GM21367 (cell line): ENCODE results near the gene ACSS1.

ENCODE experiments used
- ATAC-seq: cut with Tn5 transposase; IDR thresholded peaks from one replicate; pipeline ENCODE4 v1.9.1; 2021; ENCODE audit not compliant: unreplicated experiment

Gene ACSS1

DNA sequence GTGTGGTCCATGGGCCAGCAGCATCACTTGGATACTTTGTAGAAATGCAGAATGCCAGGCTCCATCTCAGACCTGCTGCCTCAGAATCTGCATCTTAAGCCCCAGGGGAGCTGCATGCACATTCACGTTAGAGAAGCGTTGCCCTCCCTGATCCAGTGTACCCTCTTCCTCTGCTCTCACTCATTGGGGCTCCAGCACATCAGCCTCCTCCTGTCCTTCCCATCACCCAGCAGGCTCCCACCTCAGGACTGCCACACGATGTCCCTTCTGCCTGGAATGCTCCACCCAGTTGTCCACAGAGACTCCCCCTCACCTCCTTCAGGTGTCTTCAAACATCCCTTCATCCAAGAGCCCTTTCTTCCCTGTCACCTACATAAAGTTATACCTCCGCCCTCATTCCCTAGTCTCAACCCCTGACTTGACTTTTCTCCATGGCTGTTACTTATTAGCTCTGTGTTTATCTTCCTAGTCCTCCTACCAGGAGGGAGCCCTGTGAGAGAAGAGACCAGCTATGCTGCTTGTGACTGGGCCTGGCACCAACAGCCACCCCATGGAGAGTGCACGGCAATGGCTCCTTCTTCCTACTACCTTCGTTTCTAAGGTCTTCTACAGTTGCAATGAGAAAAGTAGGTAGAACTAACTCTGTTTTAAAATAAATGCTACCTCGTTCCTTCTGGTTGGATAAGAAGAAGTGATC lies 3.3 kb upstream of the ACSS1 start:
- no peak for ATAC-seq

DNA sequence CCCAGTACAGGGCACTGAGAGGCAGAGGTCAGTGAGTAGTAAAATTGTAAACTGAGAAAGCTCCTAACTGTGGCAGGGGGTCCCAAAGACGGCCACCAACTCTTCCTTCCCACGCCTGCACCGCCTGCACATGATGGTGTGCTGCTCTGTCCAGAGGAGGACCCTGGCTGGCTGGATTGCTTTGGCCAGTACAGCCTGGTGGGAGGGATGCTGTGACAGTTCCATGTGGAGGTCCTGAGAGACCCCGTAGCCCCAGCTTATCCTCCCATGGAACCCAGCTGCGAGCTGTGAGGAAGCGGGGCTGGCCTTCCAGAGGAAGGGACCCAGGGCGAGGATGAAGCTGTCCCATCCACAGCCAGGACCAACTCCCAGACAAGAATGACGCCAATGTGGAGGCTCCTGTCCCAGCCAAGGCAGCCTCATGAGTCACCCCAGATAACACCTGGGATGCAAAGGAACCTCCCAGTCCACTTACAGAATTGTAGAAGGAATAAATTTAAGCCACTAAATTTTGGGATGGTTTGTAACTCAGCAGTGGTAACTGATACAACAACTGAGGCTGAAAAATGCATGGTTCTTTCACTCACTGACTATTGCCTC lies 2.0 kb upstream of the ACSS1 start:
- ATAC-seq, result no peak

DNA sequence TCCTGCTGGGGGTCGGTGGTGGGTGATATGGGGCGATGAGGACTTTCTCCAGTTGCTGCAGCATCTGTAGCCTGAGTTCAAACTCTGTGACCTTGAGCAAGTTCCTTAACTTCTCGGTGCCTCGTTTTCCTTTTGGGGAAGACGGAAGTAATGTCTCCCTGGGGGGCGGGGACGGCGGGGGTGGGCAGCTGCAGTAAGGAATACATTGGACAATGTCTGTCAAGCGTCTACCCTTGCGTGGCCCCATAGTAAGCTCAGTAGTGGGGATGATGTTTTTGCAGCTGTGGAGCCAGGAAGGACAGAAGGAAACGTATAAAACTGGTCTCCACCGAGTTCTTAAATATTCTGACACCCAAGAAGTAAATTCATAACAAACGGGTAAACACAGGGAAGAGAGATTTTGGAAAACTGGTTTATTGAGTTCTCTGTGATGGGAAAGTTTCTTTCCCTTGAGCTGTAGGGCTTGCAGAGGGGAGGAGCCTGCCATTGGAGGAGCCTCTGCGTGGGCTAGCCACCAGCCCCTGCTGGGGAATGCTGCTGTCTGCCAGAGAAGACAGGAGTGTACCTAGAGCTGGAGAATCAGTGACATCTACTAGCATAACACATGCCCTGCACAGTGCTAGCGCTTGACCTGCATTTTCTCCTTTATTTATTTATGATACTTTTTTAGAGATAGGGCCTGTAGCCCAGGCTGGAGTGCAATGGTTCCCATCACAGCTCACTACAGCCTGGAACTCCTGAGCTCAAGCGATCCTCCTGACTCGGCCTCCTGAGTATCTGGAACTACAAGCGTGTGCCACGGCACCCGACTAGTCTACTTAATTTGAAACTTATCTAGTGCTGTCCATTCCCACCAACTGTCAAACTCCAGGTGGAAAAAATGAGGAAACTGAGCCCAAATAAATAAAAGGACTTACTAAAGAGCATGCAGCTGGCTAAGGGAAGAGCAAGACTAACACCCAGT lies 1.2 kb upstream of the ACSS1 start:
- ATAC-seq, result no peak

DNA sequence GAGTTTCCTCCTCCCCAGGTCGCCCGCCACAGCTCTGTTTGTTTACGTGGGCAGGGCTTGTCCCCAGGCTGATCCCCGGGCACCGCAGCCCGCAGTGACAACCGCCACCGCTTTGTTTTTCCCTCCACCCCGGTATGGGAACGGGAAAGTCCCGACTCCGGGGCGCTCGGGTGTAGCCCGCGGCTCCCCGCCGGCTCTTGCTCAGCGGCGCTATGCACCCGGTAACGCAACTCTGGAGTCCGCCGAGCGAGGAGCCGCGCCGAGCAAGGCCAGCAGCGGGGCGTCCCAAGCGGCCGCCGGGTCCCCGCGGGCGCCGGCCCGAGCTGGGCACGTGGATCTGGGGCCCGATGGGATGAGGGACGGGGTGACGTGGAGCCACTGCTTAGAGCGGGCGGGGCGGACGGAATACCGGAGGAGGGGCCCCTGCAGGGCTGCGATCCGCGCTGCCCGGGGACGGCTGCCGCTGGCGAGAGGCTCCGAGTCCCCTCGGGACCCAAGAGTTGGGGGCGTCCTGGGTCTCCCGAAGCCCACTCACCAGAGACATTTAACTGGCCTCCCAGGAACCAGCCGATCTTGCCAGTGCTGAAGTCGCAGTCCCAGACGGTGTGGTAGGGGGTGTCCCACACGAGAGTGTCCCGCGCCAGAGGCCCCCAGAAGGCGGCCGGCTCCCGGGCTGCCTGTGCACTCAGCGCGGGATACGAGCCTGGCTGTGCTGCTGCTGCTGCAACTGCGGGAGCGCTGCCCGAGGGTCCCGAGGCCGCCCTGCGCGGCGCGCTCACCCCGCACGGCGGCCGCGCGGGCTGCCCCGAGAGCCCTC lies 497 bp downstream of the ACSS1 start:
- peak; percentile 30 for ATAC-seq

DNA sequence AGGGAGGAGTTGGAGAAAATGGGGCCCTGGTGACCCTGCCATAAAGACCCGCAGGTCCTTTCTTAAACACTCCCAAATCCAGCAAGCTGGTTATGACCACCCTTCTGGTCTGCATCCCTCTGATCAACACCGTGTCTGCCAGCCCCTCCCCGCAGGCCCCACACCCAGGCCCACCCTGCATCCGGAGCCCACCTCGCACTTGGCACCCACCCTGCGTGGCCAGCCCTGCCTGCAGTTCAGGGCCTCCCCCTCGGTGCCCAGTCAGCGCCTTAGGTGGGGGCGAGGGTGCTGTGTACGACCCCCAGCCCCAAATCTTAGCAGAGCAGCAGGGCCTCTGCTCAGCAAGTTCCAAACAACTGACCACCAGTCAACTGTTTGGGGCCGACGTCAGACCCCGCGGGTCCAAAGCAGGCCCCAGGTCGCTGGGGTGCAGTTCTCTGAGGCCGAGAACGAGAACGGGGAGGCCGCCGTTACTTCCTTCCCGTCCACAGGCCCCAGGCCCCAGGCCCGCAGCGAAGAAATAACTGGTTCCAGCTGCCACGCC lies 1.2 kb downstream of the ACSS1 start:
- no peak for ATAC-seq

DNA sequence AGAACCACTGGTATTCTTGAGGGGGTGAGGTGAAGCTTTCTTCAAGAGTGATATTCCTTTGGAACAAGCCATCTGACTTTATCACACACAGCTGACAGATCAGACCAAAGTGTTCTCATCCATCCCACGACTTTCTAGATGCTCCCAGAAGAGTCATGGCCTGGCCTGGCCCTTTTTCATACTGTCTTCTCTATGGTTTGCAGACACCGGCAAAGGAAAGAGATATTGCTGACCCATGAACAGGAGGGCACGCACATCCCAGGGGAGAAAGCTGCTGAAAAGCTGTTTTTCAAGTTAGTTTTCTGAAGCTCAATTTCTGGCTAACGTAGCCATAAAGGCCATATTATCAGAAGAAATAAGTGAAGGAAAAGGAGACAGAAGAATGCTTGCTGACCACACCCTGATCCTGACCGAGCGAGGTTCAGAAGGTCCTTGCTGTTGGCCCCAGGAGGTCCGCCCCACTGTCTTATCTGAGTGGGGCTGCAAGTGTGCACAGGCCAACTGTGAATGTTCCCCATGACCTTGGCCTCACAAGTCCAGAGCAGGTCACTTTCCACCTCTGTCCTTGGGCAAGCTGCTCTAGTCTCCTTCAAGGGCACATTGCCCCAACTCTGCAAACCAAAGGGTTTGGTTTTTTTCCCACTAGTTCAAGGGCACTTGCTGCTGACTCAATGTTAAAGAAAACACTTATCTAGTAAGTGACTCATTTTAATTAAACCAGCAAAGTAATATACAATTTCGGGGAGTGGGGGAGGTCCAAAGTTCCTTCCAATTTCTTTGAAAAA lies 2.0 kb downstream of the ACSS1 start:
- ATAC-seq, result no peak

DNA sequence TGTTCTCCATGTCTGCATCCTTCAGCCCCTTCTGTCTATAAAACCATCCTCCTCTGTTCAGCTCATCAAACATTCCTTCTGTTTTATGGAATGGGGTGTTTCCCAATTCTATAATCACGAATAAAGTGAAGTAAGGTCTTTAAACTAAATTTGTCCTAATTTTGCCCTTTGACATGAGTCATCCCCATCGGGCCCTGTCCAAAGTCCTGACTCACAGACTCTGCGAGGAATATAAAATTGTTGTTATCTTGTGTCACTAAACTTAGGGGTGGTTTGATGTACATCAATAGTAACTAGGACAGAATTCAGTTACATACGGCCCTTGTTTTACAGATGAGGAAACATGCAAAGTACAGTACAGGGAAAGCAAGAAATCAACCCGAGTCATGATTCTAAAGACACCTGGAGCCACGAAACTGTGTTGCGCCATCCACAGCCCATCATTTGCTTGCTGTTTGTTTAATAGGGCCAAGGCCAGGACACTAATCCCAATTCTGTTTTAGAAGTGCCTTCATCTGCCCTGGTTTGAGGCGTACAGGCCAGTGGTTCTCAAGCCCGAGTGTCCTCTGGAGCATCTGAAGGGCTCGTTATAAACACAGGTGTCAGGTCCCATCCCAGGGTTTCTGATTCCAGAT lies 2.8 kb downstream of the ACSS1 start:
- ATAC-seq, result no peak

DNA sequence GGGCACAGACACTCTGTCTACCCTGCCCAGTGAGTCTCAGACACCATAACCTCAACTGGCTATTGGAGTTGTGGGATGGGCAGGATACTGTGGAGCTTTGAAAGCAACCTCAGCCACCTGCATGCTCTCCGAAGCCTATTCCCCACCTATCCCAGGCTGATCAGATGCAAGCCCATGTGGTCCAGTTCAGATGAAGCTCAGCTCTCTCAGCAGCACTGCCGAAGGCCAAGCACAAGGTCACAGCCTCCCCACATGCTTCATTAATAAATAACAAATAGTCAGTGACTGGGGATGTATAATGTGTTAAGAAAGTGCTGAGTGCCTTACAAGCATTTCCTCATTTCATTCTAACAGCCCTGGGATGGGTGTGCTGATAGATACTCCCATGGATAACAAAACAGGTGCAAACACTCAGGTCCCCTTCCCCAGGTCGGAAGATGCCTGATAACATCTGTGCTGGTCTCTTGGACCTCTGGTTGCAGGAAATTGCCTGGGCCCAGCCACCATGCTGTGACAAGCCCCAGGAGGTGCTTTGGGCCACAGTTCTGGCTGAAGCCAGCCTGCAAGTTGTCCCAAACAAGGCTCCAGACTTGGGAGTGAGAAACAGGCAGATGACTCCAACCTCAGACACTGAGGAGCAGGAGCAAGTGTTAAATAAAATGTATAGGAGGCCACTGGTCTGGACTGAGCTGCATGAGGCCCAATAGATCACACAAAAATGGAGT lies 3.7 kb downstream of the ACSS1 start:
- ATAC-seq, result no peak

DNA sequence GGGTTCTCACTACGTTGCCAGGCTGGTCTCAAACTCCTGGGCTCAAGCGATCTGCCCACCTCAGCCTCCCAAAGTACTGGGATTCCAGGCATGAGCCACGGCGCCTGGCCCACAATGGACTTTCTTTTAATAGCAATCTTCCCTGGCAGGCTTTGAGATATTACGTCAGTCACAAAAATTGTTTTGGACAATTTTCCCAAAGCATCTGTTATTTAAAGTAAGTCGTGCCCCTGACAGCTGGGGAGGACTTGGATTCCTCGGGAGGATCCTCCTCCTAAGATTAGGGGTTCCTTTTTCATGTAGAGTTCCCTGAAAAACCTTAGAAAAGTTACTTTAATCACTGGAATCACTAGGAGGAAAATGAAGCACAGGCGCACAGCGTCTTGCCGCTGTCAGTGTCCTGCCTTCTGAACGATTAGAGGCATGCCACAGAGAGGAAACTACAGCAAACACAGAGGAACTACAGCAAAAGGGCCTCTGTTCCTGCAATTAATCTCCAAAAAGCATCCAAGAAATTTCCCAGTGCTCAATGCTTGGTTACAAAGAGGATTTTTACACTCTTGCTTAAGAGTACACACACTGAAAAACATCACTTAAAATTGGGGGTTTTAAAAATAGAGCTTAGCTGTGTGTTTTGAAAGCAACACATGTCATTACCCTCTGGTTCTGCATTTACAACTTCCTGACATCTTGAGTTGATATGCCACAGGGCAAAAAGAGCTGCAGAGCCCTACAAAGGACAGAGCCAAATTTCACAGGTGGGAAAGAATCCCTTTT lies 4.5 kb downstream of the ACSS1 start:
- no peak for ATAC-seq

DNA sequence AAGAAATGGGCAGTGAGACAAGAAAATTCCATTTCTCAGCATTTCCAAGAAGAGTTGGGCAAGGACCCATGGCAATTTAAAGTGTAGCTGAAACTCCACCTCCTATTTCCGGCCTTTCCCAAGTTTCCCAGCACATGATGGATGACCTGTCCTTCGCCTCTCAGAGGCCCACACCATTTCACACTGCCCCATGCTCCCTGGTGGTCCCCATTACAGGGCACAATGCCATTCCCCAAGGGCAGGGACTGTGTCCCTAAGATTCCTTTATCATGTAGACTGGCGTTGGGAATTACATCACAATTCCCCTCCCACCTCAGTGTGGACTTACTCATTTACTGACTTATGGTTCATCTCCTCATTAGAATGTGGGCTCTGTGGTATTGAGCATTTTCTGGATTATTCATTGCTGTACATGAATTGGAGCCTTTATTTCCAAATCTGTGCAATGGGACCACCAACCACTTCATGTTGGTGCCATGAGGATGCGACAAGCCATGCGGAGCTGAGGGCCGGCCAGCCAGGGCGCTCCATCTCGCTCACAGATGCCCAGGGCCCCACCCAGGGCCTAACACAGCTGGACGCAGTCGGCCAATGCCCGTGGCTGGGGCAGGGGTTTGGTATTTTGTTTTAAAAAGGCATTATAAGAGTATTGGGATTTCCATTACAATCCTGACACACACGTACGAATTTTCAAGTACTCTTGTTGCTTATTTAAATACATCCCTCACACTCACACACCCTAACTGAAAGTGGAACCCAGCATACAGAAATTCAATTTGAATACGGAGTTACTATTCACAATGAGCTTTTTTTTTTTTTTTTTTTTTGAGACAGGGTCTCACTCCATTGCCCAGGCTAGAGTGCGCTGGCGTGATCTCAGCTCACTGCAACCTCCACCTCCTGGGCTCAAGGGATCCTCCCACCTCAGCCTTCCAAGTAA lies 5.4 kb downstream of the ACSS1 start:
- no peak for ATAC-seq

DNA sequence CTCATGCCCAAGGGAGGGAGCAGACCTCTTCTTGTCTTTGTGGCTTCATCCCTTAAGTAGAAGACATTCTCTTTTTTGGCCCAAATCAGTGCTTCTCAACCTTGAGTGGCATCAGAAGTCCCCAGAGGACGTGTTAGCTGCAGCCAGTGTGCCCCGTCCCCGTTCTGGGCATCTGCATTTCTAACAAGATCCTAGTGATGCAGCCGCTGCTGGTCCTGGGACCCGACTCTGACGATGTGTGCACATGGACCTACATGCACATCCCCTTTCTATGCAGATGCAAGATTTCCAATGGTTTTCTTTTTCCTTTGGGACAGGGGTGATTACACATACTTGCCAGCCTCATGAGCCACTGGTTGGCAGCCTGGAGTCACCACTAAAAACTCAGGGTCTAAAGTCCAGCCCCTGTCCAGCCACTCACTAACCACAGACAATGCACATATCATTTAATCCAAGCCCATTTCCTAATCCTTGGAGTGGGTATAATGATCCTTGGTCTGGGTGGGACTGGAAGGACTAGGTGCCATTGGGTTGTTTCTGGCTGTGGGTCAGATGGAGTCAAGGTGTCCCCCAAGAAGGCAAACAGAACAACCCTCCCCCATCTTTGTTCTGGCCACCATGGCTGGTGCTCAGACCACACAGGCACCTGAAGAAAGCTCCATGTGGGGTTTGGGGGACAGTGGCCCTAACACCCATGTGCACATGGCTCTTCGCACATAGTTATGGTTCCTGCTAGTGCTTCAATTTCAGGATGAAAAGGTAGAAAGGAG lies 6.4 kb downstream of the ACSS1 start:
- no peak for ATAC-seq

DNA sequence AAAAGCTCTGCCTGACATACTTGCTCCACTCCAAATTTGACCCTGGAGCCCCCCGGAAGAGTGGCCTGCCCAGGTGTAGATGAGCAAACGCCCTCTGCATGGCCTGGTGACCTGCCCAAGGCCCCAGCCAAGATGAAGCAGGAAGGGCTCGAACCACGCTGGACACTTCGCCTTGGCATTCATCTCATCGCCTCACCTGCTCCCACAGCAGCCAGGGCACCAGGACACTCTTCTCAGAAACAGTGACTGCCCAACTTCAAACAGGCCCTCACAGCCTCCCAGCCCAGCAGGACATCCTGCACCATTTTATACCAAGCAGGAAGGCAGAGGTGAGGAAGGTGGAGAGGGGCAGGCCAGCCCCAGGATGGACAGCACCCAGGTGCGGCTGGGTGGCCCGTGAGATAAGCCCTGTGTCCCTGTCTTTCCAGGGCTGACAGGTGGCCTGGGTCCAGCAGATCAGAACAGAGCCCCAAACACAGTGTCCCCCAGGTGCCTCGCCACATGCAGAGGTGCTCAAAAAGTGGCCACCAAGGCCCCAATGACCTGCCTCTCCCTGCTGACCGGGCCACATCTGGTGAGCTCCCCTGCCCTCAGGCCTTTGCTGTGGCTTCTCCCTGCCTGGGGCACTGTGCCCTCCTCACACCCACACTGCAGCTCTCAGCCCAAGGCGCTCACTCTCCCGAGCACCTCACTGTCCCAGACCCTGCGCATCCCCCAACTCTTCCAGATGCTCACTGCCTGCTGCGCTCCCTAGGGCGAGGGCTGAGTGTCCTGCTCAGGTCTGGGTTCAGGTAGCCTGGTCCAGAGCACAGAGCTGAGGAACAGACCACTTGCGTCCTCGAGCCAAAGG lies 7.2 kb downstream of the ACSS1 start:
- no peak for ATAC-seq

DNA sequence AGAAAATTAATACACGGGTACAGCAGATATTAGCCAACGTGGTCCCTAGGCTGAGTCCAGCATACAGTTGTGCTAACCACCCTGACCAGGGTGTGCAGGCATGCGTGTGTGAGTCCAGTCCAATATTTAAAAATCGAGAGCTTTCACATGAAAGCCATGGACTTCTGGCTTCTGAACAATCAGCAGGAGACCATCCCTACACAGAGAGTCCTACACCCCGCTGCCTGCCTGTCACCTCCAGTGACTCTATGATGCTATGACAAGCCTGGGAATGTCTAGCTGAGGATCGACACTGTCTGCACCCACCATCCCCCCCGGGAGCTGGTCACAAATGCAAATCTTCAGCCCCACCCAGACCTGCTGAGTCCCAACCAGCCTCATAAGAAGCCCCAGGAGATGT lies 7.9 kb downstream of the ACSS1 start:
- no peak for ATAC-seq

DNA sequence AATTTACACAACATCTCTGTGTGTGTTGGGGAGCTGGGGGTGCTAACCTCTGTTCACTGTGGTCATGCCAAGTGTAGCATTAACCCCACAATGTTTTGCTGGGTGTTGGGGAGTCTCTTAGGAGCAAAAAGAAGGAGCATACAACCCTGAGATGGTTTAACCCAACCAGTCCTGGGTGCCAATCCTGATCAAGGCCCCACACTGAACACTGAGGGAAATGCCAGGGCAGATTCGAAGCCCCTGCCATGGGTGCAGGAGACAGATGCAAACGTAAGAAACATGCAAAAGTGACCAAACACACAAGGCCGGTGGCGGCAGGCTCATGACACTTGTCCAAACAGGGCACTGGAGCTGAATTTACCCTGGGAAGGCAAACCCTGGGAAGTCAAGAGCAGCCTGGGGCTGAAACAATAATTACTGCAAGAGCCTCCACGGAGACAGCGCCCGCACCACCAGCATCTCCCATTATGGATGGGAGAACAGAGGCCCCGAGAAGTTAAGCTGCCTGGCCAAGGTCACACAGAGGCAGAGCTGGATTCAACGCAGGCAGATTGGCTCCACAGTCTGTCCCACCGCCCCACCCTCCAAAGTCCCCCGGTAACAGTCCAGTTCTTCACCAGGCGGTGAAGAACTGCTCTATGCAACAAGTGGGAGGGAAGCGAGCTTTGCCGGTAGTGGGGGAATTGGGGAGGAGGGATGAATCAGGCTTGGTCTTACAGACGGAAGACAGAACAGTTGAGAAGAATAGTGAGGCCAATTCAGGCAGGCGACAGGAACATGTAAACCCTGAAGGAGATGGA lies 8.5 kb downstream of the ACSS1 start:
- no peak for ATAC-seq
